Loucy (cell line): ENCODE results near the gene TINAG.

Source experiments
- H2AFZ ChIP-seq: fragments of 200-600 bp; sonication (generic); 2 replicates; pipeline ENCODE4 v1.6.0; 2016; ENCODE audit warnings: antibody characterized with exemption, mild to moderate bottlenecking, low read length, moderate library complexity
- H3F3A ChIP-seq: fragments of 200-600 bp; 2 replicates; pipeline ENCODE4 v1.6.0; 2016; ENCODE audit warnings: antibody characterized with exemption, low read depth, mild to moderate bottlenecking
- H3K27me3 ChIP-seq: fragments of 200-600 bp; sonication (generic); 2 replicates; pipeline ENCODE4 v1.6.1; 2014; ENCODE audit warnings: low read length, mild to moderate bottlenecking; ENCODE audit not compliant: insufficient read depth, poor library complexity, severe bottlenecking
- H3K36me3 ChIP-seq: fragments of 200-600 bp; sonication (generic); 2 replicates; pipeline ENCODE4 v1.6.1; 2016; ENCODE audit warnings: low read length; ENCODE audit not compliant: insufficient read depth
- H3K4me1 ChIP-seq: fragments of 200-600 bp; sonication (generic); 2 replicates; pipeline ENCODE4 v1.5.1; 2014; ENCODE audit warnings: low read length, mild to moderate bottlenecking; ENCODE audit not compliant: insufficient read depth, poor library complexity, severe bottlenecking
- H3K4me2 ChIP-seq: fragments of 200-600 bp; sonication (generic); 2 replicates; pipeline ENCODE4 v1.6.0; 2014; ENCODE audit warnings: antibody characterized with exemption, low read length, low read depth, mild to moderate bottlenecking; ENCODE audit not compliant: poor library complexity, severe bottlenecking
- H3K4me3 ChIP-seq: fragments of 200-600 bp; sonication (generic); 2 replicates; pipeline ENCODE4 v1.5.1; 2014; ENCODE audit warnings: low read length, mild to moderate bottlenecking, mixed read lengths; ENCODE audit not compliant: poor library complexity, severe bottlenecking
- H3K79me2 ChIP-seq: fragments of 200-600 bp; sonication (generic); 2 replicates; pipeline ENCODE4 v1.6.1; 2014; ENCODE audit warnings: low read length; ENCODE audit not compliant: insufficient read depth
- H3K9ac ChIP-seq: fragments of 200-600 bp; sonication (generic); 2 replicates; pipeline ENCODE4 v1.6.0; 2014; ENCODE audit warnings: mild to moderate bottlenecking, low read depth, low read length, moderate library complexity; ENCODE audit not compliant: poor library complexity, severe bottlenecking
- H3K9me2 ChIP-seq: fragments of 200-600 bp; sonication (generic); replicated peaks from 2 replicates; pipeline ENCODE4 v1.6.1; 2016; ENCODE audit warnings: low read depth, low read length, mixed read lengths
- H3K9me3 ChIP-seq: fragments of 200-600 bp; sonication (generic); 2 replicates; pipeline ENCODE4 v1.6.1; 2014; ENCODE audit warnings: mild to moderate bottlenecking, antibody characterized with exemption, low read length, low read depth; ENCODE audit not compliant: insufficient read depth
- H4K20me1 ChIP-seq: fragments of 200-600 bp; sonication (generic); 2 replicates; pipeline ENCODE4 v1.6.0; 2014; ENCODE audit warnings: antibody characterized with exemption, low read length, mild to moderate bottlenecking; ENCODE audit not compliant: insufficient read depth, poor library complexity, severe bottlenecking
- CTCF ChIP-seq: fragments of 200-600 bp; sonication (generic); conservative IDR thresholded peaks from 2 replicates; pipeline ENCODE4 v1.5.1; 2014; ENCODE audit warnings: mild to moderate bottlenecking, antibody characterized with exemption, low read length
- EZH2phosphoT487 ChIP-seq: fragments of 200-600 bp; IDR thresholded peaks from 2 replicates; pipeline ENCODE4 v1.6.1; 2018; ENCODE audit warnings: antibody characterized with exemption, mild to moderate bottlenecking, moderate library complexity, borderline replicate concordance

The TINAG gene

GRCh38 chr6:54308986-54309315 is 710 bp downstream of the TINAG start:
- H3K9me2 ChIP-seq = no peaks in the 10 kb centered on the region
- peaks cover 8% of the 10 kb centered on the region; the same call in 1 of the 2 replicates for H3F3A ChIP-seq
- H3K4me3 ChIP-seq = no peak overlapping the region
- H3K79me2 ChIP-seq = no peaks in the 10 kb centered on the region
- no peaks in the 10 kb centered on the region for H3K36me3 ChIP-seq
- peaks cover 32% of the 10 kb centered on the region for H3K4me1 ChIP-seq
- H3K27me3 ChIP-seq = no peaks in the 10 kb centered on the region
- no peak overlapping the region for H3K9ac ChIP-seq
- TF ChIP-seq EZH2phosphoT487 = no peak
- no peak for TF ChIP-seq CTCF
- no peak overlapping the region for H2AFZ ChIP-seq
- no peak overlapping the region for H3K4me2 ChIP-seq
- H4K20me1 ChIP-seq = no peaks in the 10 kb centered on the region
- H3K9me3 ChIP-seq = no peaks in the 10 kb centered on the region

GRCh38 chr6:54310377-54311152 is 2.3 kb downstream of the TINAG start:
- H3F3A ChIP-seq = no peaks in the 10 kb centered on the region; the same call in 1 of the 2 replicates
- no peak overlapping the region for H2AFZ ChIP-seq
- peaks cover 22% of the 10 kb centered on the region for H3K4me1 ChIP-seq
- TF ChIP-seq CTCF (no peak), EZH2phosphoT487 (no peak)
- H4K20me1 ChIP-seq = no peaks in the 10 kb centered on the region
- no peaks in the 10 kb centered on the region for H3K9me2 ChIP-seq
- H3K9me3 ChIP-seq = no peaks in the 10 kb centered on the region
- no peaks in the 10 kb centered on the region for H3K36me3 ChIP-seq
- H3K9ac ChIP-seq = no peak overlapping the region
- H3K4me2 ChIP-seq = no peak overlapping the region
- H3K4me3 ChIP-seq = no peak overlapping the region
- H3K79me2 ChIP-seq = no peaks in the 10 kb centered on the region
- no peaks in the 10 kb centered on the region for H3K27me3 ChIP-seq

- H3K9me3 ChIP-seq = no peaks in the 10 kb centered on the region
- no peaks in the 10 kb centered on the region for H4K20me1 ChIP-seq
- H3K27me3 ChIP-seq = no peaks in the 10 kb centered on the region
- no peak overlapping the region for H3K4me3 ChIP-seq
- H3K4me2 ChIP-seq = no peak overlapping the region
- H3K9ac ChIP-seq = no peak overlapping the region
- no peak overlapping the region for H2AFZ ChIP-seq
- H3K79me2 ChIP-seq = no peaks in the 10 kb centered on the region
- no peaks in the 10 kb centered on the region for H3F3A ChIP-seq
- no peaks in the 10 kb centered on the region for H3K9me2 ChIP-seq
- no peaks in the 10 kb centered on the region for H3K36me3 ChIP-seq
- H3K4me1 ChIP-seq = no peaks in the 10 kb centered on the region
- TF ChIP-seq EZH2phosphoT487 = no peak
- no peak for TF ChIP-seq CTCF
These were observed 7.4 kb downstream of the TINAG start for GRCh38 chr6:54315656-54316055.
